H9 (cell line): Measurements from ENCODE around the gene PALM3. TPM values are rescaled to one million over a fixed set of nuclear protein-coding genes. Genes with fewer than 3 reads are reported as not detected.
A peak's percentile ranks its signal among the peaks of the same experiment; 100 is the strongest.

Source experiments
- DNase-seq: peaks from one replicate; pipeline ENCODE4 v3.0.0-alpha.2; 2017
- H2AFZ ChIP-seq: one replicate; pipeline ENCODE4 v1.6.1; 2013; ENCODE audit warnings: mild to moderate bottlenecking, low read length, control low read depth, moderate library complexity
- H2AK5ac ChIP-seq: 2 replicates; pipeline ENCODE4 v1.6.1; 2013; ENCODE audit warnings: low read length, control low read depth, mixed read lengths; ENCODE audit not compliant: insufficient read length
- H2BK120ac ChIP-seq: one replicate; pipeline ENCODE4 v1.6.1; 2013; ENCODE audit warnings: low read depth, mild to moderate bottlenecking, low read length, control low read depth, inconsistent platforms; ENCODE audit not compliant: poor library complexity, severe bottlenecking
- H2BK12ac ChIP-seq: 2 replicates; pipeline ENCODE4 v1.6.1; 2013; ENCODE audit warnings: low read length, control low read depth, mixed read lengths, low read depth; ENCODE audit not compliant: insufficient read length
- H2BK15ac ChIP-seq: 2 replicates; pipeline ENCODE4 v1.6.1; 2013; ENCODE audit warnings: low read depth, low read length, control low read depth
- H2BK20ac ChIP-seq: one replicate; pipeline ENCODE4 v1.6.1; 2013; ENCODE audit warnings: low read depth, mild to moderate bottlenecking, low read length, control low read depth, inconsistent platforms; ENCODE audit not compliant: poor library complexity, severe bottlenecking
- H2BK5ac ChIP-seq: 2 replicates; pipeline ENCODE4 v1.6.1; 2013; ENCODE audit warnings: low read length, control low read depth, mixed read lengths; ENCODE audit not compliant: insufficient read length
- H3K14ac ChIP-seq: 2 replicates; pipeline ENCODE4 v1.6.1; 2013; ENCODE audit warnings: low read length, control low read depth; ENCODE audit not compliant: insufficient read depth
- H3K18ac ChIP-seq: 2 replicates; pipeline ENCODE4 v1.6.1; 2013; ENCODE audit warnings: low read depth, mild to moderate bottlenecking, mixed read lengths, low read length, control low read depth; ENCODE audit not compliant: insufficient read length
- H3K23ac ChIP-seq: 2 replicates; pipeline ENCODE4 v1.6.1; 2013; ENCODE audit warnings: low read length, control low read depth, mixed read lengths, low read depth; ENCODE audit not compliant: insufficient read length
- H3K23me2 ChIP-seq: 2 replicates; pipeline ENCODE4 v1.6.1; 2013; ENCODE audit warnings: low read depth, mild to moderate bottlenecking, mixed read lengths, low read length, control low read depth; ENCODE audit not compliant: insufficient read length, poor library complexity, severe bottlenecking
- H3K27ac ChIP-seq: 2 replicates; pipeline ENCODE4 v1.5.1; 2013; ENCODE audit warnings: low read length, control low read depth, mixed read lengths, low read depth; ENCODE audit not compliant: insufficient read length
- H3K27me3 ChIP-seq: 2 replicates; pipeline ENCODE4 v1.6.1; 2013; ENCODE audit warnings: low read length, control low read depth, inconsistent platforms; ENCODE audit not compliant: insufficient read depth
- H3K4ac ChIP-seq: 2 replicates; pipeline ENCODE4 v1.6.1; 2013; ENCODE audit warnings: low read depth, mild to moderate bottlenecking, control low read depth, inconsistent platforms, low read length, moderate library complexity
- H3K4me1 ChIP-seq: 2 replicates; pipeline ENCODE4 v1.6.1; 2013; ENCODE audit warnings: low read length, control low read depth, inconsistent platforms; ENCODE audit not compliant: insufficient read depth
- H3K4me2 ChIP-seq: 2 replicates; pipeline ENCODE4 v1.6.1; 2013; ENCODE audit warnings: low read length, control low read depth, mixed read lengths; ENCODE audit not compliant: insufficient read length, insufficient read depth
- H3K56ac ChIP-seq: 2 replicates; pipeline ENCODE4 v1.6.1; 2013; ENCODE audit warnings: low read depth, mild to moderate bottlenecking, mixed read lengths, low read length, control low read depth; ENCODE audit not compliant: insufficient read length
- H3K79me1 ChIP-seq: 2 replicates; pipeline ENCODE4 v1.6.1; 2013; ENCODE audit warnings: low read depth, mild to moderate bottlenecking, moderate library complexity, low read length, control low read depth, inconsistent platforms; ENCODE audit not compliant: insufficient read depth, poor library complexity, severe bottlenecking
- H3K79me2 ChIP-seq: 2 replicates; pipeline ENCODE4 v1.6.1; 2013; ENCODE audit warnings: low read length, control low read depth, inconsistent platforms; ENCODE audit not compliant: insufficient read depth
- H3K9ac ChIP-seq: 2 replicates; pipeline ENCODE4 v1.6.1; 2013; ENCODE audit warnings: low read length, control low read depth, mixed read lengths; ENCODE audit not compliant: insufficient read length; ENCODE audit errors: extremely low read depth
- H3K9me3 ChIP-seq: one replicate; pipeline ENCODE4 v1.6.1; 2013; ENCODE audit warnings: low read depth, low read length, inconsistent platforms; ENCODE audit not compliant: control insufficient read depth
- H3T11ph ChIP-seq: one replicate; pipeline ENCODE4 v1.6.1; 2013; ENCODE audit warnings: mild to moderate bottlenecking, low read length, control low read depth, inconsistent platforms
- H4K20me1 ChIP-seq: one replicate; pipeline ENCODE4 v1.6.1; 2013; ENCODE audit not compliant: control insufficient read depth, insufficient read length, insufficient read depth
- H4K5ac ChIP-seq: 2 replicates; pipeline ENCODE4 v1.6.1; 2013; ENCODE audit warnings: low read depth, mild to moderate bottlenecking, mixed read lengths, low read length, control low read depth; ENCODE audit not compliant: insufficient read length
- H4K8ac ChIP-seq: replicated peaks from 2 replicates; pipeline ENCODE4 v1.6.1; 2013; ENCODE audit warnings: low read length, control low read depth, mixed read lengths, low read depth; ENCODE audit not compliant: insufficient read length
- H4K91ac ChIP-seq: 2 replicates; pipeline ENCODE4 v1.6.1; 2013; ENCODE audit warnings: low read depth, mild to moderate bottlenecking, moderate library complexity, mixed read lengths, low read length, control low read depth; ENCODE audit not compliant: insufficient read length
- H3K27ac Mint-ChIP-seq, 3 experiments: 2 replicates in 2 of 3; 3 replicates in 1 of 3; pipeline ENCODE4 v1.8.0; 2020 to 2021; ENCODE audit warnings: mixed read lengths in 3 of 3, mild to moderate bottlenecking in 1 of 3, moderate library complexity in 1 of 3
- H3K27me3 Mint-ChIP-seq: 2 replicates; pipeline ENCODE4 v1.8.0; 2021; ENCODE audit warnings: low read depth, mild to moderate bottlenecking, moderate library complexity, mixed read lengths
- H3K36me3 Mint-ChIP-seq, 3 experiments: 2 replicates in 2 of 3; 3 replicates in 1 of 3; pipeline ENCODE4 v1.8.0; 2020 to 2021; ENCODE audit warnings: low read depth in 3 of 3, mixed read lengths in 3 of 3; ENCODE audit not compliant: insufficient read depth in 1 of 3
- H3K4me1 Mint-ChIP-seq, 2 experiments: 2 replicates each; pipeline ENCODE4 v1.8.0; 2020; ENCODE audit warnings: mixed read lengths in 2 of 2
- H3K4me3 Mint-ChIP-seq, 2 experiments: 2 replicates in 1 of 2; 3 replicates in 1 of 2; pipeline ENCODE4 v1.8.0; 2020 to 2021; ENCODE audit warnings: mild to moderate bottlenecking in 2 of 2, mixed read lengths in 2 of 2, moderate library complexity in 1 of 2
- H3K9me3 Mint-ChIP-seq, 2 experiments: 2 replicates in 1 of 2; 3 replicates in 1 of 2; pipeline ENCODE4 v1.8.0; 2020; ENCODE audit warnings: mild to moderate bottlenecking in 2 of 2, mixed read lengths in 2 of 2, moderate library complexity in 1 of 2
- WGBS: extraction: QIAGEN DNeasy Blood & Tissue Kit; methylation state at CpG from one replicate; pipeline ENCODE4 v1.1.7; 2013; ENCODE audit warnings: missing lambda C conversion rate, low lambda C conversion rate, mixed read lengths; ENCODE audit not compliant: insufficient read length; ENCODE audit errors: extremely low coverage; 5-methylcytosine and 5-hydroxymethylcytosine counted together
- total RNA-seq: library from RNA; stranded (reverse); gene quantifications from 2 replicates; pipeline ENCODE4 v1.2.1, GENCODE V29; 2021
- TF ChIP-seq, protein P1 (sequence below): fragments of 200-600 bp; sonication (generic); conservative IDR thresholded peaks from 3 replicates; pipeline ENCODE4 v1.8.0; 2021; ENCODE audit warnings: antibody characterized with exemption, mild to moderate bottlenecking

PALM3 gene
- total RNA-seq, 1 experiment from 2014 or later: 11.5 TPM

DNA sequence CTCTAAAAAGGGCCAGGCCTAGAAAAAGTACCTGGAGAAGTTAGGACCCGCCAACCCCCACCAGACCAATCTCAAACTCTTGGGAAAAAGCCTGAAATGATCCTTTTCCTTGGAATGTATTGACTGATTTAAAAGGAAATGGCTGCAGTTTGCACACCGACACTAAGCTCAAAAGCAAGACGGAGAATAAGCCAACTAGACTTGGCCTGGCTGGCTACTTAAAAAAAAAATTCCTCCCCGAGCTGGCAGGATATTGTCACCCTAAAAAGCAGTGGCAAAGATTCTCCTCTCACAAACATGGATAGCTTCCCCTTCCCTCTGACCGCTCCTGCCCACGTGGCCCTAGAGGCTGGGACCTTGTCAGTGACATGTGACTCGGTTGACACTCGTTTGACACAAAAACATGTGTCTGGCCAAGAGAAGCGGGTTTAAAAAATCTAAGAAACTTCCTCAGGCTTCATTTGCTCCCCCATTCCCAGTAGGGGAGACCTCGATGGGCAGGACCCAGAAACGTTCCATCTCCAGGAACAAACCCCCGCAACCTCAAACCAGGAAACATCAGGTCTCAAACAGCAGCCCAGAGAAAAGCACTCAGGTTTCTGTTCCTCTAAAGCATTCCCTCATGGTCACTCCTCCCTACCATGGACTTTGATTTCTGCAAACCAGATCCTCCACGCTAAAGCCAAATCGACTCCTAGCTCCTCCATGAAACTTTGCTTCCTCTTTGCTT lies 57.1 kb downstream of the PALM3 start:
- Histone ChIP-seq H3K14ac (no peak overlapping the region), H3K23me2 (no peaks in the 10 kb centered on the region), H3K4me2 (no peak overlapping the region), H3K79me2 (no peaks in the 10 kb centered on the region), H2AK5ac (no peak overlapping the region), H3K4me1 (no peaks in the 10 kb centered on the region), H3K79me1 (no peaks in the 10 kb centered on the region), H4K91ac (no peak overlapping the region), H3K4ac (no peak overlapping the region), H3K27me3 (no peaks in the 10 kb centered on the region), H2BK5ac (no peak overlapping the region), H3K9me3 (no peaks in the 10 kb centered on the region), H3K18ac (no peak overlapping the region), H2BK12ac (no peak overlapping the region), H3K23ac (no peak overlapping the region), H2AFZ (no peak overlapping the region), H2BK120ac (no peak overlapping the region), H3K9ac (no peak overlapping the region), H4K5ac (no peak overlapping the region), H4K20me1 (no peaks in the 10 kb centered on the region), H4K8ac (no peak overlapping the region), H2BK15ac (no peak overlapping the region), H3K27ac (no peak overlapping the region), H2BK20ac (no peak overlapping the region), H3K56ac (no peak overlapping the region), H3T11ph (no peak overlapping the region)
- no peaks in the 10 kb centered on the region; the same call in none of the 2 replicates for H3K27me3 Mint-ChIP-seq
- DNase-seq: no peak
- peaks cover 3 to 10% (median 6%) of the 10 kb centered on the region in 3 experiments; a peak in 4 of 7 replicates for H3K36me3 Mint-ChIP-seq
- H3K4me1 Mint-ChIP-seq: peaks cover 13 to 14% of the 10 kb centered on the region in 2 experiments; a peak in 3 of 4 replicates
- H3K4me3 Mint-ChIP-seq: peak overlapping the region; percentile 62 to 79
- peak overlapping the region; percentile 63 to 94 (median 65); a peak in 6 of 7 replicates for H3K27ac Mint-ChIP-seq
- WGBS: no CpG with 5 or more reads among the region's 14 CpGs
- TF ChIP-seq, protein P1, sequence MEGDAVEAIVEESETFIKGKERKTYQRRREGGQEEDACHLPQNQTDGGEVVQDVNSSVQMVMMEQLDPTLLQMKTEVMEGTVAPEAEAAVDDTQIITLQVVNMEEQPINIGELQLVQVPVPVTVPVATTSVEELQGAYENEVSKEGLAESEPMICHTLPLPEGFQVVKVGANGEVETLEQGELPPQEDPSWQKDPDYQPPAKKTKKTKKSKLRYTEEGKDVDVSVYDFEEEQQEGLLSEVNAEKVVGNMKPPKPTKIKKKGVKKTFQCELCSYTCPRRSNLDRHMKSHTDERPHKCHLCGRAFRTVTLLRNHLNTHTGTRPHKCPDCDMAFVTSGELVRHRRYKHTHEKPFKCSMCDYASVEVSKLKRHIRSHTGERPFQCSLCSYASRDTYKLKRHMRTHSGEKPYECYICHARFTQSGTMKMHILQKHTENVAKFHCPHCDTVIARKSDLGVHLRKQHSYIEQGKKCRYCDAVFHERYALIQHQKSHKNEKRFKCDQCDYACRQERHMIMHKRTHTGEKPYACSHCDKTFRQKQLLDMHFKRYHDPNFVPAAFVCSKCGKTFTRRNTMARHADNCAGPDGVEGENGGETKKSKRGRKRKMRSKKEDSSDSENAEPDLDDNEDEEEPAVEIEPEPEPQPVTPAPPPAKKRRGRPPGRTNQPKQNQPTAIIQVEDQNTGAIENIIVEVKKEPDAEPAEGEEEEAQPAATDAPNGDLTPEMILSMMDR: no peak
- peaks cover 0 to 6% of the 10 kb centered on the region in 2 experiments; a peak in 2 of 5 replicates for H3K9me3 Mint-ChIP-seq

Other genes starting within 250 kb of the PALM3 start
- gene NANOS3, start 184.9 kb downstream of the PALM3 start, total RNA-seq: not detected in 2 replicates
- 4.7 and 6.7 TPM in 2 replicates for gene BRME1, start 156.0 kb downstream of the PALM3 start, total RNA-seq
- 42.7 and 48.5 TPM in 2 replicates for gene CC2D1A, start 155.9 kb downstream of the PALM3 start, total RNA-seq
- 0.68 TPM in 2 replicates for gene PODNL1, start 123.7 kb downstream of the PALM3 start, total RNA-seq
- gene DCAF15, start 109.6 kb downstream of the PALM3 start, total RNA-seq: 82.2 and 82.5 TPM in 2 replicates
- 19.2 and 21.4 TPM in 2 replicates for gene RFX1, start 55.8 kb downstream of the PALM3 start, total RNA-seq
- not detected in 2 replicates for gene RLN3, start 33.9 kb downstream of the PALM3 start, total RNA-seq
- gene IL27RA, start 30.3 kb downstream of the PALM3 start, total RNA-seq: 13.6 and 14.6 TPM in 2 replicates
- gene MISP3, start 10.7 kb upstream of the PALM3 start, total RNA-seq: 0.26 and 0.72 TPM in 2 replicates
- gene C19orf67, start 23.7 kb upstream of the PALM3 start, total RNA-seq: 0.39 and 0.72 TPM in 2 replicates
- gene SAMD1, start 28.7 kb upstream of the PALM3 start, total RNA-seq: 104 and 108 TPM in 2 replicates
- gene PRKACA, start 55.7 kb upstream of the PALM3 start, total RNA-seq: 51.8 and 56.0 TPM in 2 replicates
- gene ASF1B, start 74.5 kb upstream of the PALM3 start, total RNA-seq: 46.6 and 46.8 TPM in 2 replicates
- 116 and 117 TPM in 2 replicates for gene ADGRL1, start 144.1 kb upstream of the PALM3 start, total RNA-seq